Esophagus (tissue), 2 donors: Measurements from ENCODE around the gene CCDC188. TPM values are rescaled to one million over a fixed set of nuclear protein-coding genes. Genes with fewer than 3 reads are reported as not detected.

Experiments used
- H3K27ac ChIP-seq, 2 donors: one replicate each; pipeline ENCODE4 v1.5.1; 2013; ENCODE audit warnings: low read depth in 2 of 2, mild to moderate bottlenecking in 2 of 2, inconsistent platforms in 1 of 2, low read length in 1 of 2, moderate library complexity in 1 of 2
- H3K27me3 ChIP-seq, 2 donors: one replicate each; pipeline ENCODE4 v1.6.1; 2013; ENCODE audit warnings: low read length in 2 of 2, control low read depth in 1 of 2, mild to moderate bottlenecking in 1 of 2; ENCODE audit not compliant: insufficient read depth in 2 of 2, control insufficient read depth in 1 of 2
- H3K36me3 ChIP-seq, 2 donors: one replicate each; pipeline ENCODE4 v1.6.1; 2013; ENCODE audit warnings: low read length in 1 of 2; ENCODE audit not compliant: control insufficient read depth in 2 of 2, insufficient read depth in 2 of 2
- H3K4me1 ChIP-seq, 2 donors: one replicate each; pipeline ENCODE4 v1.6.1; 2013; ENCODE audit warnings: low read length in 1 of 2; ENCODE audit not compliant: control insufficient read depth in 2 of 2, insufficient read depth in 2 of 2
- H3K4me3 ChIP-seq, 2 donors: one replicate each; pipeline ENCODE4 v1.5.1; 2013; ENCODE audit warnings: low read length in 2 of 2, mild to moderate bottlenecking in 2 of 2, low read depth in 1 of 2, moderate library complexity in 1 of 2
- H3K9me3 ChIP-seq, 2 donors: one replicate each; pipeline ENCODE4 v1.6.1; 2013; ENCODE audit warnings: mild to moderate bottlenecking in 2 of 2, low read depth in 1 of 2, low read length in 1 of 2, moderate library complexity in 1 of 2; ENCODE audit not compliant: control insufficient read depth in 2 of 2, insufficient read depth in 1 of 2
- WGBS, 2 donors: extraction: QIAGEN DNeasy Blood & Tissue Kit; methylation state at CpG; one replicate each; pipeline ENCODE4 v1.1.7; 2013; 5-methylcytosine and 5-hydroxymethylcytosine counted together
- polyA plus RNA-seq, 2 donors: library from polyadenylated mRNA; stranded (reverse); fragments of 200-250 nt; gene quantifications; one replicate each; pipeline ENCODE4 v1.2.3, GENCODE V29; 2013
- donor health status: healthy with polysubstance abuse.
- donor health status: Bipolar disorder and iron deficiency.

The CCDC188 gene
- polyA plus RNA-seq, 2 donors = 0.35 to 0.65 TPM

- Histone ChIP-seq H3K4me1 (no peaks in the 10 kb centered on the region), H3K9me3 (no peaks in the 10 kb centered on the region), H3K36me3 (peaks cover 8 to 42% of the 10 kb centered on the region in 2 donors), H3K4me3 (no peak overlapping the region), H3K27me3 (no peaks in the 10 kb centered on the region), H3K27ac (no peak overlapping the region)
- whole genome bisulfite sequencing, 2 donors = 91 to 95% methylated on average over 12 of the region's 12 CpGs
These were observed 48.6 kb downstream of the CCDC188 start for GRCh38 chr22:20102203-20102780.

- Histone ChIP-seq H3K36me3 (peaks cover 2 to 36% of the 10 kb centered on the region in 2 donors), H3K27ac (no peak overlapping the region), H3K4me3 (no peak overlapping the region), H3K4me1 (no peaks in the 10 kb centered on the region), H3K27me3 (no peaks in the 10 kb centered on the region), H3K9me3 (no peaks in the 10 kb centered on the region)
- WGBS, 2 donors = 79 to 82% methylated on average over 8 of the region's 8 CpGs
These were observed 49.2 kb downstream of the CCDC188 start for GRCh38 chr22:20101638-20102037.

- Histone ChIP-seq H3K27me3 (no peaks in the 10 kb centered on the region), H3K9me3 (no peaks in the 10 kb centered on the region), H3K36me3 (peaks cover 6 to 30% of the 10 kb centered on the region in 2 donors), H3K4me3 (no peak overlapping the region), H3K4me1 (no peaks in the 10 kb centered on the region), H3K27ac (no peak overlapping the region)
- 94 to 95% methylated on average over 6 of the region's 6 CpGs for WGBS, 2 donors
These were observed 51.6 kb downstream of the CCDC188 start for GRCh38 chr22:20099099-20099711.

Other genes with a start within 250 kb of the CCDC188 start
- gene COMT, start 209.3 kb downstream of the CCDC188 start, polyA plus RNA-seq = 100 to 1,000 TPM; 178 to 218 TPM
- gene TXNRD2, start 209.2 kb downstream of the CCDC188 start, polyA plus RNA-seq = 10 to 100 TPM in 1 of 2 donors, 1 to 10 TPM in 1; 9.6 to 20.6 TPM
- gene ARVCF, start 134.2 kb downstream of the CCDC188 start, polyA plus RNA-seq = 1 to 10 TPM; 3.4 to 5.5 TPM
- 1 to 10 TPM; 9.5 to 9.8 TPM for gene TANGO2, start 129.9 kb downstream of the CCDC188 start, polyA plus RNA-seq
- 10 to 100 TPM; 14.1 to 21.6 TPM for gene DGCR8, start 70.8 kb downstream of the CCDC188 start, polyA plus RNA-seq
- gene RANBP1, start 35.0 kb downstream of the CCDC188 start, polyA plus RNA-seq = 100 to 1,000 TPM in 1 of 2 donors, 10 to 100 TPM in 1; 49.2 to 136 TPM
- gene TRMT2A, start 33.8 kb downstream of the CCDC188 start, polyA plus RNA-seq = 10 to 100 TPM; 41.1 to 77.1 TPM
- 10 to 100 TPM; 21.3 to 33.6 TPM for gene ZDHHC8, start 19.3 kb downstream of the CCDC188 start, polyA plus RNA-seq
- 1 to 10 TPM; 1.9 to 2.5 TPM for gene RTN4R, start 117.3 kb upstream of the CCDC188 start, polyA plus RNA-seq
- gene DGCR6L, start 169.0 kb upstream of the CCDC188 start, polyA plus RNA-seq = 10 to 100 TPM; 43.9 to 44.7 TPM
- gene ZNF74, start 243.1 kb upstream of the CCDC188 start, polyA plus RNA-seq = 1 to 10 TPM; 3.8 to 4.0 TPM